ENCODE results near the gene SRPRA. TPM values are rescaled to one million over a fixed set of nuclear protein-coding genes. Genes with fewer than 3 reads are reported as not detected.

The SRPRA gene
- total RNA-seq, 5 donors from 2014 or later (not counting 1 experiment from before 2014, with no cell fraction given), result 134 to 176 (median 142) TPM

DNA sequence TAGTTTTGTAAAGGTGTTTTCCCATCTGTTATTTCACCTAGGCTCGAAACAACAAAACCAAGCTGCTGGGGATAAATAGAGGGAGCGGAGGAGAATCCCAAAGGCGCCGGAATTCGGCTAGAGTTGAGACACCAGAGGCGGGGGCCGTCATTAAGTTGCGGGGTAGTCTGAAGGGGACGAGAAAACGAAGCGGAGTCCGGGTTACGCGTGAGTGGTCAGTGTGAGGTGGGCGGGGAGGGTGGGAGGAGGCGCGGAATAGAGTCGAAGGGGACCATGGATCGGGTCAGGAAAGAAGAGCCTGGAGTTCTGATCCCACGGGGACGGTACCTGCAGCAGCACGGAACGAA, 361 bp downstream of the SRPRA start:
- Mint-ChIP-seq H3K4me1 (peaks cover 41 to 49% (median 43%) of the 10 kb centered on the region in 3 donors), H3K27me3 (no peaks in the 10 kb centered on the region), H3K27ac (peak overlapping the region; percentile 97 to 98), H3K9me3 (no peaks in the 10 kb centered on the region), H3K4me3 (peak overlapping the region; percentile 94 to 99 (median 97)), H3K36me3 (peaks cover 40% of the 10 kb centered on the region)
- ChIA-PET CTCF (interaction anchor here in 1 of 2 donors (0.9 to 1.5 kb wide), 4 partner anchors 35 to 88 kb away, joined by 3 to 5 read pairs (median 3); partner anchors contain the start of genes DCPS and FAM118B), POLR2A (interaction anchor here (0.6 to 1.2 kb wide), 3 partner anchors 15 to 677 kb away, joined by 3 to 13 read pairs (median 3); partner anchors contain the start of gene TIRAP (in 1 of the 2))
- peaks cover 18 to 20% of the 10 kb centered on the region in 2 experiments for H3K4me1 ChIP-seq (ENCODE audit: control insufficient read depth in 1 of 2, extremely low read depth in 1 of 2, insufficient read depth in 2 of 2, low read length in 2 of 2)
- WGBS (ENCODE audit: insufficient coverage), result 0% methylated on average over 22 of the region's 23 CpGs
- peak overlapping the region; percentile 91 to 97 for H3K4me3 ChIP-seq (ENCODE audit: control insufficient read depth in 1 of 2, extremely low read depth in 1 of 2, low read length in 1 of 2)
- H3K36me3 ChIP-seq (ENCODE audit: control insufficient read depth in 2 of 2, extremely low read depth in 1 of 2, insufficient read depth in 1 of 2, low read length in 1 of 2), result peaks cover 25 to 48% of the 10 kb centered on the region in 2 donors
- DNase-seq, result peak in 2 of 35 experiments; percentile 3 to 28
- ATAC-seq (replicated peaks in 1 of 4), result no peak
- no peaks in the 10 kb centered on the region for H3K27me3 ChIP-seq (replicated peaks in 1 of 2; ENCODE audit: control insufficient read depth in 2 of 2, extremely low read depth in 1 of 2, insufficient read depth in 2 of 2, low read length in 1 of 2)
- peak overlapping the region; percentile 89 for H3K27ac ChIP-seq (ENCODE audit: low read length)
- no peaks in the 10 kb centered on the region for H3K9me3 ChIP-seq

DNA sequence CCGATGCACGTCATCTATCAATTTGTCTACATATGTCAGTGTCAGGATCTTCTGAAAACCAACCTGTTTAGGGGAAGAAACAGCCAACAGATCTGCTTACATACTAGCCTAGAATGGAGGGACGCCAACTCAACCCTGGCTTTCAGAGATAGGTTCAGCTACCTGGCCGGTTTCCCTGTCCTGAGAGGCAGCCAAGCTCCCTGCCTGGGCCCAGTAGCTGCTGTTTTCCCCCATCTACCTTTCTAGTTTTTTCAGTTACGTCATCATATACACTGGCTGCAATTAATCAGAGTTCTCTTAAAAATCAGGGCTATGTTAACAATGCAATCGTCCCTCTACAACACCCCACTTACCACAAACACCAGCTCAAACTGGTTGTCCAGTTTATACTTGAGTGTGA, 1.0 kb downstream of the SRPRA start:
- POLR2A ChIA-PET, result no interaction called here
- H3K36me3 Mint-ChIP-seq, result peaks cover 43% of the 10 kb centered on the region
- peaks cover 26 to 48% of the 10 kb centered on the region in 2 donors for H3K36me3 ChIP-seq (ENCODE audit: control insufficient read depth in 2 of 2, extremely low read depth in 1 of 2, insufficient read depth in 1 of 2, low read length in 1 of 2)

DNA sequence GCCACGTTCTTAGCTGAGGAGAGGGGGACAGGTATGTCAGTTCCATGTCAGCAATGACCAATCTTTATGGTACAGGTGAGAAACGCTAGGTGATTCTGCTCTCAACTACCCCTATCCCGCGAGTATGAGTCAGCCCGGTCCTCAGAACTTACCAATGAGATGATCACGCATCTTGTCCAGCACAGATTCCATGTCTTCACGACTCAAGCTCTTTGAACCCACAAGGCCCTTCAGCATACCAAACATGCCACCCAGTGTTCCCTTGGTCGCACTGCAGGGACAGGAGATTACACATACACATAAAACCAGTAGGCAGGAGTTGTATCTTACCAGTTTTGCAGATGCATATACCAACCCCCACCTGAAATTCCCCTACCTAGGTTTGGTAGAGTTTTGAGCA, 2.9 kb downstream of the SRPRA start:
- ChIA-PET CTCF (interaction anchor here in 1 of 2 donors (0.8 kb wide), 1 partner anchor 9 kb away, joined by 3 read pairs; no protein-coding TSS in a partner anchor), POLR2A (interaction anchor here in 1 of 2 donors (0.6 kb wide), 1 partner anchor 8 kb away, joined by 3 read pairs; no protein-coding TSS in a partner anchor)
- Histone ChIP-seq H3K4me1 (ENCODE audit: control insufficient read depth in 1 of 2, extremely low read depth in 1 of 2, insufficient read depth in 2 of 2, low read length in 2 of 2) (peaks cover 18 to 20% of the 10 kb centered on the region in 2 experiments), H3K9me3 (no peaks in the 10 kb centered on the region), H3K27me3 (replicated peaks in 1 of 2; ENCODE audit: control insufficient read depth in 2 of 2, extremely low read depth in 1 of 2, insufficient read depth in 2 of 2, low read length in 1 of 2) (no peaks in the 10 kb centered on the region), H3K27ac (ENCODE audit: low read length) (no peak overlapping the region), H3K4me3 (ENCODE audit: control insufficient read depth in 1 of 2, extremely low read depth in 1 of 2, low read length in 1 of 2) (no peak overlapping the region), H3K36me3 (ENCODE audit: control insufficient read depth in 2 of 2, extremely low read depth in 1 of 2, insufficient read depth in 1 of 2, low read length in 1 of 2) (peaks cover 26 to 56% of the 10 kb centered on the region in 2 donors)
- H3K27ac Mint-ChIP-seq, result no peak overlapping the region
- DNase-seq, result no peak
- H3K9me3 Mint-ChIP-seq, result no peaks in the 10 kb centered on the region
- H3K4me1 Mint-ChIP-seq, result peaks cover 33 to 46% (median 42%) of the 10 kb centered on the region in 3 donors
- WGBS (ENCODE audit: insufficient coverage), result 93% methylated on average over 3 of the region's 8 CpGs
- peaks cover 43% of the 10 kb centered on the region for H3K36me3 Mint-ChIP-seq
- peak overlapping the region in 1 of 3 donors; percentile 14 for H3K4me3 Mint-ChIP-seq
- H3K27me3 Mint-ChIP-seq, result no peaks in the 10 kb centered on the region
- no peak for ATAC-seq (replicated peaks in 1 of 4)

More for the DNA sequence above, 1.0 kb downstream of the SRPRA start:
- Mint-ChIP-seq H3K4me1 (peaks cover 40 to 49% (median 43%) of the 10 kb centered on the region in 3 donors), H3K27ac (peak overlapping the region; percentile 97 to 98), H3K27me3 (no peaks in the 10 kb centered on the region), H3K4me3 (peak overlapping the region; percentile 94 to 99 (median 97)), H3K9me3 (no peaks in the 10 kb centered on the region)
- Histone ChIP-seq H3K9me3 (no peaks in the 10 kb centered on the region), H3K27me3 (replicated peaks in 1 of 2; ENCODE audit: control insufficient read depth in 2 of 2, extremely low read depth in 1 of 2, insufficient read depth in 2 of 2, low read length in 1 of 2) (no peaks in the 10 kb centered on the region), H3K4me1 (ENCODE audit: control insufficient read depth in 1 of 2, extremely low read depth in 1 of 2, insufficient read depth in 2 of 2, low read length in 2 of 2) (peaks cover 18 to 20% of the 10 kb centered on the region in 2 experiments), H3K27ac (ENCODE audit: low read length) (peak overlapping the region; percentile 89), H3K4me3 (ENCODE audit: control insufficient read depth in 1 of 2, extremely low read depth in 1 of 2, low read length in 1 of 2) (peak overlapping the region; percentile 91 to 97)
- CTCF ChIA-PET, result interaction anchor here in 1 of 2 donors (0.5 to 1.5 kb wide), 4 partner anchors 31 to 86 kb away, joined by 3 to 6 read pairs (median 4); partner anchors contain the start of genes DCPS and FAM118B
- DNase-seq, result no peak
- ATAC-seq (replicated peaks in 1 of 4), result no peak
- 92% methylated on average over 4 of the region's 6 CpGs for WGBS (ENCODE audit: insufficient coverage)

- no peaks in the 10 kb centered on the region for H3K9me3 ChIP-seq
- Mint-ChIP-seq H3K4me1 (peaks cover 16 to 25% (median 23%) of the 10 kb centered on the region in 3 donors), H3K36me3 (peaks cover 43% of the 10 kb centered on the region), H3K4me3 (no peak overlapping the region), H3K27me3 (no peaks in the 10 kb centered on the region), H3K27ac (no peak overlapping the region), H3K9me3 (no peaks in the 10 kb centered on the region)
- H3K4me1 ChIP-seq (ENCODE audit: control insufficient read depth in 1 of 2, extremely low read depth in 1 of 2, insufficient read depth in 2 of 2, low read length in 2 of 2), result peaks cover 10 to 11% of the 10 kb centered on the region in 2 experiments
- ChIA-PET CTCF (no interaction called here), POLR2A (interaction anchor here in 1 of 2 donors (0.7 kb wide), 1 partner anchor 1426 kb away, joined by 3 read pairs; no protein-coding TSS in a partner anchor)
- H3K27ac ChIP-seq (ENCODE audit: low read length), result no peak overlapping the region
- DNase-seq (no peak), ATAC-seq (replicated peaks in 1 of 4) (no peak)
- no peak overlapping the region for H3K4me3 ChIP-seq (ENCODE audit: control insufficient read depth in 1 of 2, extremely low read depth in 1 of 2, low read length in 1 of 2)
- 72% methylated on average over 2 of the region's 6 CpGs for WGBS (ENCODE audit: insufficient coverage)
- H3K27me3 ChIP-seq (replicated peaks in 1 of 2; ENCODE audit: control insufficient read depth in 2 of 2, extremely low read depth in 1 of 2, insufficient read depth in 2 of 2, low read length in 1 of 2), result no peaks in the 10 kb centered on the region
- peaks cover 26 to 56% of the 10 kb centered on the region in 2 donors for H3K36me3 ChIP-seq (ENCODE audit: control insufficient read depth in 2 of 2, extremely low read depth in 1 of 2, insufficient read depth in 1 of 2, low read length in 1 of 2)
These were observed 5.2 kb downstream of the SRPRA start for GRCh38 chr11:126263489-126263888.

- H3K4me1 ChIP-seq (ENCODE audit: control insufficient read depth in 1 of 2, extremely low read depth in 1 of 2, insufficient read depth in 2 of 2, low read length in 2 of 2), result peaks cover 0 to under 1% of the 10 kb centered on the region in 2 experiments
- ATAC-seq (replicated peaks in 1 of 4) (no peak), DNase-seq (no peak)
- Mint-ChIP-seq H3K36me3 (peaks cover 41% of the 10 kb centered on the region), H3K27me3 (no peaks in the 10 kb centered on the region), H3K27ac (no peak overlapping the region), H3K9me3 (no peaks in the 10 kb centered on the region), H3K4me1 (peaks cover 7 to 15% (median 14%) of the 10 kb centered on the region in 3 donors), H3K4me3 (no peak overlapping the region)
- 100% methylated on average over 3 of the region's 6 CpGs for WGBS (ENCODE audit: insufficient coverage)
- ChIA-PET CTCF (interaction anchor here in 1 of 2 donors (1.1 kb wide), 1 partner anchor 54 kb away, joined by 3 read pairs; no protein-coding TSS in a partner anchor), POLR2A (interaction anchor here (0.5 to 0.8 kb wide), 3 partner anchors 21 to 672 kb away, joined by 3 to 4 read pairs (median 4); no protein-coding TSS in a partner anchor)
- H3K4me3 ChIP-seq (ENCODE audit: control insufficient read depth in 1 of 2, extremely low read depth in 1 of 2, low read length in 1 of 2), result no peak overlapping the region
- H3K27me3 ChIP-seq (replicated peaks in 1 of 2; ENCODE audit: control insufficient read depth in 2 of 2, extremely low read depth in 1 of 2, insufficient read depth in 2 of 2, low read length in 1 of 2), result no peaks in the 10 kb centered on the region
- H3K27ac ChIP-seq (ENCODE audit: low read length), result no peak overlapping the region
- no peaks in the 10 kb centered on the region for H3K9me3 ChIP-seq
- peaks cover 26 to 57% of the 10 kb centered on the region in 2 donors for H3K36me3 ChIP-seq (ENCODE audit: control insufficient read depth in 2 of 2, extremely low read depth in 1 of 2, insufficient read depth in 1 of 2, low read length in 1 of 2)
These were observed 6.5 kb downstream of the SRPRA start for GRCh38 chr11:126262216-126262615.

GRCh38 chr11:126257764-126258163, 10.9 kb downstream of the SRPRA start:
- Mint-ChIP-seq H3K27ac (peak overlapping the region in 1 of 2 donors; percentile 19), H3K27me3 (no peaks in the 10 kb centered on the region), H3K4me3 (no peak overlapping the region), H3K36me3 (peaks cover 13% of the 10 kb centered on the region), H3K9me3 (no peaks in the 10 kb centered on the region), H3K4me1 (no peaks in the 10 kb centered on the region)
- no peaks in the 10 kb centered on the region for H3K27me3 ChIP-seq (replicated peaks in 1 of 2; ENCODE audit: control insufficient read depth in 2 of 2, extremely low read depth in 1 of 2, insufficient read depth in 2 of 2, low read length in 1 of 2)
- ChIA-PET CTCF (no interaction called here), POLR2A (interaction anchor here in 1 of 2 donors (0.6 kb wide), 2 partner anchors 8 to 26 kb away, joined by 3 read pairs; no protein-coding TSS in a partner anchor)
- no peak overlapping the region for H3K4me3 ChIP-seq (ENCODE audit: control insufficient read depth in 1 of 2, extremely low read depth in 1 of 2, low read length in 1 of 2)
- H3K27ac ChIP-seq (ENCODE audit: low read length), result no peak overlapping the region
- H3K9me3 ChIP-seq, result no peaks in the 10 kb centered on the region
- ATAC-seq (replicated peaks in 1 of 4) (no peak), DNase-seq (no peak)
- WGBS (ENCODE audit: insufficient coverage), result no CpG with 5 or more reads among the region's 2 CpGs
- H3K4me1 ChIP-seq (ENCODE audit: control insufficient read depth in 1 of 2, extremely low read depth in 1 of 2, insufficient read depth in 2 of 2, low read length in 2 of 2), result no peaks in the 10 kb centered on the region
- peaks cover 10 to 26% of the 10 kb centered on the region in 2 donors for H3K36me3 ChIP-seq (ENCODE audit: control insufficient read depth in 2 of 2, extremely low read depth in 1 of 2, insufficient read depth in 1 of 2, low read length in 1 of 2)

Data from T-cell (primary cell).